HepG2 (cell line): Measurements from ENCODE around the gene LZTR1. TPM values are rescaled to one million over a fixed set of nuclear protein-coding genes. Genes with fewer than 3 reads are reported as not detected.

Source experiments
- ATAC-seq: fragments of 200-7000 bp; cut with Tn5 transposase; 3 replicates; pipeline ENCODE4 v1.9.1; 2020; ENCODE audit warnings: mild to moderate bottlenecking, moderate library complexity
- BruUV-seq: library from RNA; stranded (reverse); fragments of 400-500 nt; replicated peaks from 2 replicates; lab custom pipeline; 2021; lab: Mats Ljungman, UMichigan
- CTCF ChIA-PET: fragments of 300-600 bp; formaldehyde crosslinking; extraction: SDS; loops from one replicate; lab custom pipeline; 2021; ENCODE audit warnings: low total read pairs, inconsistent platforms, low intra/inter-chr PET ratio; lab: Yijun Ruan, JAX
- POLR2A ChIA-PET: fragments of 350-600 bp; sonication (Branson Sonifier 250); formaldehyde crosslinking; loops from one replicate; lab custom pipeline; 2020; ENCODE audit warnings: antibody characterized with exemption, inconsistent platforms; lab: Yijun Ruan, JAX
- DNase-seq: peaks from one replicate; pipeline ENCODE4 v3.0.0-alpha.2; 2015; ENCODE audit warnings: low spot score
- FAIRE-seq: peaks from 3 replicates; lab custom pipeline; 2011; peaks lifted over from hg19 to GRCh38; lab: Jason Lieb, UNC
- H2AFZ ChIP-seq: one replicate; pipeline ENCODE4 v1.6.1; 2011; ENCODE audit warnings: low read length, inconsistent platforms
- H3K27ac ChIP-seq: fragments of 300-600 bp; 3 replicates; pipeline ENCODE4 v1.8.0; 2011; ENCODE audit warnings: mixed run types, mild to moderate bottlenecking, mixed read lengths, low read length, inconsistent platforms; ENCODE audit not compliant: insufficient read depth; ENCODE audit errors: extremely low read length
- H3K27me3 ChIP-seq, 2 experiments: fragments of 200-600 bp in 1 of 2; 2 replicates in 1 of 2; 3 replicates in 1 of 2; pipeline versions ENCODE4 v1.6.0 to v1.8.0; 2011; ENCODE audit warnings: low read length in 2 of 2, mild to moderate bottlenecking in 2 of 2, moderate library complexity in 2 of 2, inconsistent platforms in 1 of 2; ENCODE audit not compliant: insufficient read depth in 2 of 2, control insufficient read depth in 1 of 2
- H3K36me3 ChIP-seq, 2 experiments: fragments of 200-600 bp in 1 of 2; replicated peaks in 1 of 2; 2 replicates in 1 of 2; 3 replicates in 1 of 2; pipeline versions ENCODE4 v1.5.1 to v1.8.0; 2011; ENCODE audit warnings: low read length in 2 of 2, inconsistent platforms in 1 of 2; ENCODE audit not compliant: insufficient read depth in 2 of 2, control insufficient read depth in 1 of 2
- H3K4me1 ChIP-seq: 2 replicates; pipeline ENCODE4 v1.5.1; 2012; ENCODE audit warnings: low read length, inconsistent platforms; ENCODE audit not compliant: insufficient read depth
- H3K4me2 ChIP-seq: 2 replicates; pipeline ENCODE4 v1.6.0; 2011; ENCODE audit warnings: low read depth, low read length, inconsistent platforms
- H3K4me3 ChIP-seq, 3 experiments: fragments of 200-600 bp in 1 of 3; sonication (generic), shearing (Covaris generic) in 1 of 3; replicated peaks in 1 of 3; 2 replicates each; pipeline ENCODE4 v1.5.1; 2011 to 2016; ENCODE audit warnings: low read length in 3 of 3, inconsistent platforms in 2 of 3, low read depth in 2 of 3, mild to moderate bottlenecking in 2 of 3, control low read depth in 1 of 3, mixed read lengths in 1 of 3; ENCODE audit not compliant: insufficient read depth in 1 of 3
- H3K79me2 ChIP-seq: one replicate; pipeline ENCODE4 v1.6.1; 2011; ENCODE audit warnings: low read length, inconsistent platforms; ENCODE audit not compliant: insufficient read depth
- H3K9ac ChIP-seq: 2 replicates; pipeline ENCODE4 v1.6.0; 2011; ENCODE audit warnings: mild to moderate bottlenecking, low read depth, low read length, inconsistent platforms; ENCODE audit not compliant: insufficient read depth
- H3K9me3 ChIP-seq: 2 replicates; pipeline ENCODE4 v1.5.1; 2012; ENCODE audit warnings: mild to moderate bottlenecking, low read length
- H4K20me1 ChIP-seq: 2 replicates; pipeline ENCODE4 v1.6.0; 2011; ENCODE audit warnings: inconsistent platforms, mild to moderate bottlenecking, low read length, moderate library complexity; ENCODE audit not compliant: insufficient read depth
- IRF2 ChIP-seq: IDR thresholded peaks from 2 replicates; pipeline ENCODE4 v1.6.1; 2018; ENCODE audit warnings: missing genetic modification reagents, missing compliant biosample characterization
- NPAS2 ChIP-seq: sonication (generic); formaldehyde crosslinking; IDR thresholded peaks from 2 replicates; pipeline ENCODE4 v1.8.0; 2022; ENCODE audit warnings: mild to moderate bottlenecking, missing genetic modification reagents, borderline replicate concordance
- RBM39 ChIP-seq: fragments of 200-400 bp; formaldehyde crosslinking; IDR thresholded peaks from one replicate; pipeline ENCODE4 v1.6.1; 2018; ENCODE audit warnings: antibody characterized with exemption, mild to moderate bottlenecking, low read depth, low read length; ENCODE audit not compliant: poor library complexity, severe bottlenecking
- ZNF891 ChIP-seq: sonication (generic); formaldehyde crosslinking; IDR thresholded peaks from 2 replicates; pipeline ENCODE4 v1.5.0; 2020; ENCODE audit warnings: mild to moderate bottlenecking, missing genetic modification reagents
- WGBS: methylation state at CpG from one replicate; pipeline ENCODE4 v1.1.6; 2017; ENCODE audit warnings: low lambda C conversion rate; 5-methylcytosine and 5-hydroxymethylcytosine counted together
- in situ Hi-C: cut with HindIII; loops from 2 replicates; pipeline ENCODE4 v1.10.0; 2017; ENCODE audit warnings: low pct_unique_long_range_greater_than_20kb; ENCODE audit not compliant: extremely low pct_ligation_motif_present
- intact Hi-C: fragments of 100-400 bp; cut with micrococcal nuclease; formaldehyde crosslinking; loops from one replicate; pipeline ENCODE4 v1.10.0; 2022; ENCODE audit not compliant: unreplicated experiment
- polyA plus RNA-seq, 8 experiments: library from polyadenylated mRNA; depleted of rRNA in 3 of 8; stranded (reverse) in 7 of 8; unstranded in 1 of 8; fragments of >200 nt; fragmentation: Illumina TruSeq in 4 of 8; extraction: Trizol in 4 of 8; gene quantifications; 2 replicates each; pipeline versions ENCODE4 v1.2.1 to v1.2.3, GENCODE V29; 2011 to 2016; ENCODE audit warnings: low read depth in 4 of 8, missing spikeins in 1 of 8, mixed read lengths in 1 of 8; ENCODE audit not compliant: insufficient read depth in 1 of 8
- total RNA-seq, 5 experiments: library from RNA; depleted of rRNA; stranded (reverse); fragments of >200 nt; fragmentation: Illumina TruSeq; extraction: Trizol; gene quantifications; 2 replicates each; pipeline ENCODE4 v1.2.3, GENCODE V29; 2016; ENCODE audit warnings: low read depth in 1 of 5
- TF ChIP-seq, protein P1 (sequence below): sonication (generic); formaldehyde crosslinking; IDR thresholded peaks from 2 replicates; pipeline ENCODE4 v1.5.1; 2020; ENCODE audit warnings: mild to moderate bottlenecking, missing genetic modification reagents, borderline replicate concordance
- TF ChIP-seq, protein P2 (sequence below): sonication (generic); formaldehyde crosslinking; IDR thresholded peaks from 2 replicates; pipeline ENCODE4 v1.5.0; 2020; ENCODE audit warnings: mild to moderate bottlenecking, missing genetic modification reagents
- TF ChIP-seq, protein P3 (sequence below): sonication (generic); formaldehyde crosslinking; IDR thresholded peaks from 2 replicates; pipeline ENCODE4 v1.4.0; 2020; ENCODE audit warnings: missing genetic modification reagents

The LZTR1 gene
- total and polyA plus RNA-seq, 2 of the 13 experiments (the other 11 are each of a cell fraction or from before 2014, with no cell fraction given), result 21.8 to 22.4 TPM

DNA sequence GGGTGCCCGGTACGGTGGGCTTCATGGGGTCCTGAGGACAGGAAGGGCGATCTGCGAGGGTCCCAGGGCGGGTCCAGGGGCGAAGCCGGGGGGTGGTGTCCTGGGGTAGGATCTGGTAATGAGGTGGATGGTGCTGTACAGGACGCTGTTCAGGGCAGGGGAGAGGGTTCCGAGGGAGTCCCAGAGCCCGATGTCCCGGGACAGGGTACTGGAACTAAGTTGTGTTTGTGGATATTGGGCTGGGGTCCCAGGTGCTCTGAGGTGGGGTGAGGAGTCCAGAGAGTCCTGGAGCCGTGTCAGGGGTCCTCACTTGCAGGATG lies 426 bp downstream of the LZTR1 start (continued):
- TF ChIP-seq, protein P1, sequence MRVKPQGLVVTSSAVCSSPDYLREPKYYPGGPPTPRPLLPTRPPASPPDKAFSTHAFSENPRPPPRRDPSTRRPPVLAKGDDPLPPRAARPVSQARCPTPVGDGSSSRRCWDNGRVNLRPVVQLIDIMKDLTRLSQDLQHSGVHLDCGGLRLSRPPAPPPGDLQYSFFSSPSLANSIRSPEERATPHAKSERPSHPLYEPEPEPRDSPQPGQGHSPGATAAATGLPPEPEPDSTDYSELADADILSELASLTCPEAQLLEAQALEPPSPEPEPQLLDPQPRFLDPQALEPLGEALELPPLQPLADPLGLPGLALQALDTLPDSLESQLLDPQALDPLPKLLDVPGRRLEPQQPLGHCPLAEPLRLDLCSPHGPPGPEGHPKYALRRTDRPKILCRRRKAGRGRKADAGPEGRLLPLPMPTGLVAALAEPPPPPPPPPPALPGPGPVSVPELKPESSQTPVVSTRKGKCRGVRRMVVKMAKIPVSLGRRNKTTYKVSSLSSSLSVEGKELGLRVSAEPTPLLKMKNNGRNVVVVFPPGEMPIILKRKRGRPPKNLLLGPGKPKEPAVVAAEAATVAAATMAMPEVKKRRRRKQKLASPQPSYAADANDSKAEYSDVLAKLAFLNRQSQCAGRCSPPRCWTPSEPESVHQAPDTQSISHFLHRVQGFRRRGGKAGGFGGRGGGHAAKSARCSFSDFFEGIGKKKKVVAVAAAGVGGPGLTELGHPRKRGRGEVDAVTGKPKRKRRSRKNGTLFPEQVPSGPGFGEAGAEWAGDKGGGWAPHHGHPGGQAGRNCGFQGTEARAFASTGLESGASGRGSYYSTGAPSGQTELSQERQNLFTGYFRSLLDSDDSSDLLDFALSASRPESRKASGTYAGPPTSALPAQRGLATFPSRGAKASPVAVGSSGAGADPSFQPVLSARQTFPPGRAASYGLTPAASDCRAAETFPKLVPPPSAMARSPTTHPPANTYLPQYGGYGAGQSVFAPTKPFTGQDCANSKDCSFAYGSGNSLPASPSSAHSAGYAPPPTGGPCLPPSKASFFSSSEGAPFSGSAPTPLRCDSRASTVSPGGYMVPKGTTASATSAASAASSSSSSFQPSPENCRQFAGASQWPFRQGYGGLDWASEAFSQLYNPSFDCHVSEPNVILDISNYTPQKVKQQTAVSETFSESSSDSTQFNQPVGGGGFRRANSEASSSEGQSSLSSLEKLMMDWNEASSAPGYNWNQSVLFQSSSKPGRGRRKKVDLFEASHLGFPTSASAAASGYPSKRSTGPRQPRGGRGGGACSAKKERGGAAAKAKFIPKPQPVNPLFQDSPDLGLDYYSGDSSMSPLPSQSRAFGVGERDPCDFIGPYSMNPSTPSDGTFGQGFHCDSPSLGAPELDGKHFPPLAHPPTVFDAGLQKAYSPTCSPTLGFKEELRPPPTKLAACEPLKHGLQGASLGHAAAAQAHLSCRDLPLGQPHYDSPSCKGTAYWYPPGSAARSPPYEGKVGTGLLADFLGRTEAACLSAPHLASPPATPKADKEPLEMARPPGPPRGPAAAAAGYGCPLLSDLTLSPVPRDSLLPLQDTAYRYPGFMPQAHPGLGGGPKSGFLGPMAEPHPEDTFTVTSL (CRISPR knock-in tag), result 0 out of 2 replicates have a peak, but pooled peaks have one; percentile 24

DNA sequence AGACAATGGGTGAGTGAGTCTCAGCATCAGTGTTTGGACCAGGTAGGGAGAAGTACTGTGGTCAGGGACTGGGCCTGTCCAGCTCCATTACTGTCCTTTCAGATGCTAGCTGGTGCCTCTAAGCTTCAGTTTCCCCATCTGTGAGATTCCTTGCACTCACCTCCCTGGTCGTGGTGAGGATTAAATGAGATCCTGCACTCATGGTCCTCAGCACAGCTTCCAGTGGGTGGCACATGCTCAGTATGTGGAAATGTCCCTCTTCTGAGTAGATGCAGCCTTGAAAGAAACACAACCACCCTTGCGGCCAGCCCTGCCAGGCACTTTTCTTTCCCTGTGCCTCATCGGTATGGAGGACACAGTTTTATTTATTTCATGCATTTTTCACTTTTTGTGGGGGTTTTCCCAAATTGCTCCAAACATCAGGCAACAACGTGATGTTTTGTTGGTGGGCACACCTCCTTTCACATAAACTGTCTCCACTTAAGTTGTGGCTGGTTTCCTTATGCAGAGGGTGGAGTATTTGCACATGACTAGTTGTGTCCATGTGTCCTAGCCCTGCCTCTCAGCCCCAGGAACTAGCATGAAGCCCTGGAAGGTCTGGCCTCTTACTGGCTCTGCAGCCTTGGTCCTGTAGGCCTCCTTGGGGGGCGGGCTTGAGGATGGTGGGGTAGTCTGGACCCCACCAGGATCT lies 1.1 kb downstream of the LZTR1 start:
- CTCF ChIA-PET, result no interaction called here
- peak overlapping the region; percentile 79 for H3K9ac ChIP-seq
- no peak overlapping the region for H3K27ac ChIP-seq
- no peak for ATAC-seq
- intact Hi-C loops, result no loop called here
- BruUV-seq, result no TSS peak
- no peaks in the 10 kb centered on the region; a peak in 1 of 5 replicates for H3K27me3 ChIP-seq
- peaks cover 39% of the 10 kb centered on the region for H3K4me1 ChIP-seq
- in situ Hi-C loops, result no loop called here
- no peaks in the 10 kb centered on the region for H4K20me1 ChIP-seq
- DNase-seq, result no peak
- H3K79me2 ChIP-seq, result peaks cover 11% of the 10 kb centered on the region
- H3K9me3 ChIP-seq, result 0 out of 2 replicates have a peak, but pooled peaks cover 4% of the 10 kb centered on the region
- FAIRE-seq, result no peak
- peak overlapping the region; percentile 67 to 98 (median 83); a peak in 5 of 6 replicates for H3K4me3 ChIP-seq
- WGBS, result 69% methylated on average over 4 of the region's 5 CpGs
- peak overlapping the region; percentile 97 for H3K4me2 ChIP-seq
- POLR2A ChIA-PET, result interaction anchor here (2.0 to 4.3 kb wide), 4 partner anchors 12 to 26 kb away, joined by 5 to 45 read pairs (median 39); partner anchors contain the start of gene THAP7
- H2AFZ ChIP-seq, result no peak overlapping the region
- peaks cover 0 to 15% of the 10 kb centered on the region in 2 experiments; a peak in 4 of 5 replicates for H3K36me3 ChIP-seq
- no peak for TF ChIP-seq ZNF891
- TF ChIP-seq, protein P2, sequence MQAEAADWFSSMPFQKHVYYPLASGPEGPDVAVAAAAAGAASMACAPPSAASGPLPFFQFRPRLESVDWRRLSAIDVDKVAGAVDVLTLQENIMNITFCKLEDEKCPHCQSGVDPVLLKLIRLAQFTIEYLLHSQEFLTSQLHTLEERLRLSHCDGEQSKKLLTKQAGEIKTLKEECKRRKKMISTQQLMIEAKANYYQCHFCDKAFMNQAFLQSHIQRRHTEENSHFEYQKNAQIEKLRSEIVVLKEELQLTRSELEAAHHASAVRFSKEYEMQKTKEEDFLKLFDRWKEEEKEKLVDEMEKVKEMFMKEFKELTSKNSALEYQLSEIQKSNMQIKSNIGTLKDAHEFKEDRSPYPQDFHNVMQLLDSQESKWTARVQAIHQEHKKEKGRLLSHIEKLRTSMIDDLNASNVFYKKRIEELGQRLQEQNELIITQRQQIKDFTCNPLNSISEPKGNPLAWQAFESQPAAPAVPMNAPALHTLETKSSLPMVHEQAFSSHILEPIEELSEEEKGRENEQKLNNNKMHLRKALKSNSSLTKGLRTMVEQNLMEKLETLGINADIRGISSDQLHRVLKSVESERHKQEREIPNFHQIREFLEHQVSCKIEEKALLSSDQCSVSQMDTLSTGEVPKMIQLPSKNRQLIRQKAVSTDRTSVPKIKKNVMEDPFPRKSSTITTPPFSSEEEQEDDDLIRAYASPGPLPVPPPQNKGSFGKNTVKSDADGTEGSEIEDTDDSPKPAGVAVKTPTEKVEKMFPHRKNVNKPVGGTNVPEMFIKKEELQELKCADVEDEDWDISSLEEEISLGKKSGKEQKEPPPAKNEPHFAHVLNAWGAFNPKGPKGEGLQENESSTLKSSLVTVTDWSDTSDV (CRISPR knock-in tag), result no peak
- TF ChIP-seq, protein P3, sequence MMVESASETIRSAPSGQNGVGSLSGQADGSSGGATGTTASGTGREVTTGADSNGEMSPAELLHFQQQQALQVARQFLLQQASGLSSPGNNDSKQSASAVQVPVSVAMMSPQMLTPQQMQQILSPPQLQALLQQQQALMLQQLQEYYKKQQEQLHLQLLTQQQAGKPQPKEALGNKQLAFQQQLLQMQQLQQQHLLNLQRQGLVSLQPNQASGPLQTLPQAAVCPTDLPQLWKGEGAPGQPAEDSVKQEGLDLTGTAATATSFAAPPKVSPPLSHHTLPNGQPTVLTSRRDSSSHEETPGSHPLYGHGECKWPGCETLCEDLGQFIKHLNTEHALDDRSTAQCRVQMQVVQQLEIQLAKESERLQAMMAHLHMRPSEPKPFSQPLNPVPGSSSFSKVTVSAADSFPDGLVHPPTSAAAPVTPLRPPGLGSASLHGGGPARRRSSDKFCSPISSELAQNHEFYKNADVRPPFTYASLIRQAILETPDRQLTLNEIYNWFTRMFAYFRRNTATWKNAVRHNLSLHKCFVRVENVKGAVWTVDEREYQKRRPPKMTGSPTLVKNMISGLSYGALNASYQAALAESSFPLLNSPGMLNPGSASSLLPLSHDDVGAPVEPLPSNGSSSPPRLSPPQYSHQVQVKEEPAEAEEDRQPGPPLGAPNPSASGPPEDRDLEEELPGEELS (CRISPR knock-in tag), result no peak
- no peak for TF ChIP-seq IRF2
- TF ChIP-seq NPAS2 (CRISPR knock-in tag), result no peak
- TF ChIP-seq RBM39, result no peak
